Neuronal stem cell (in vitro differentiated cells): ENCODE measurements around the gene PDK2.
A peak's percentile ranks its signal among the peaks of the same experiment; 100 is the strongest.

Experiments
- DNase-seq: peaks from one replicate; pipeline ENCODE4 v3.0.0-alpha.2; 2013; ENCODE audit warnings: low spot score
- H2AFZ ChIP-seq: one replicate; pipeline ENCODE4 v1.6.1; 2013; ENCODE audit warnings: mild to moderate bottlenecking, low read length, inconsistent platforms
- H2AK5ac ChIP-seq: 2 replicates; pipeline ENCODE4 v1.6.1; 2013; ENCODE audit warnings: low read depth, mild to moderate bottlenecking, inconsistent platforms, low read length, moderate library complexity, mixed read lengths
- H2BK120ac ChIP-seq: 2 replicates; pipeline ENCODE4 v1.6.1; 2013; ENCODE audit warnings: low read depth, mild to moderate bottlenecking, inconsistent platforms, low read length, moderate library complexity, mixed read lengths
- H2BK12ac ChIP-seq: one replicate; pipeline ENCODE4 v1.6.1; 2013; ENCODE audit warnings: low read length, inconsistent platforms
- H2BK15ac ChIP-seq: 2 replicates; pipeline ENCODE4 v1.6.1; 2013; ENCODE audit warnings: mild to moderate bottlenecking, low read length, inconsistent platforms, mixed read lengths
- H2BK5ac ChIP-seq: one replicate; pipeline ENCODE4 v1.6.1; 2013; ENCODE audit warnings: inconsistent platforms, mild to moderate bottlenecking, low read length, moderate library complexity
- H3K14ac ChIP-seq: one replicate; pipeline ENCODE4 v1.6.1; 2013; ENCODE audit warnings: low read length, inconsistent platforms
- H3K18ac ChIP-seq: 2 replicates; pipeline ENCODE4 v1.6.1; 2013; ENCODE audit warnings: low read length, inconsistent platforms
- H3K23ac ChIP-seq: 2 replicates; pipeline ENCODE4 v1.6.1; 2013; ENCODE audit warnings: low read depth, mild to moderate bottlenecking, mixed read lengths, low read length, inconsistent platforms; ENCODE audit not compliant: poor library complexity
- H3K27ac ChIP-seq: replicated peaks from 3 replicates; pipeline ENCODE4 v1.5.1; 2013; ENCODE audit warnings: low read length, inconsistent platforms
- H3K27me3 ChIP-seq, 3 experiments: 2 replicates each; pipeline ENCODE4 v1.6.1; 2013; ENCODE audit warnings: low read length in 3 of 3, mild to moderate bottlenecking in 2 of 3, inconsistent platforms in 1 of 3, low read depth in 1 of 3, mixed read lengths in 1 of 3, moderate library complexity in 1 of 3; ENCODE audit not compliant: control insufficient read depth in 3 of 3, insufficient read depth in 3 of 3
- H3K36me3 ChIP-seq, 2 donors: replicated peaks in 1 of 2; 2 replicates each; pipeline ENCODE4 v1.6.1; 2013; ENCODE audit warnings: low read length in 2 of 2; ENCODE audit not compliant: control insufficient read depth in 2 of 2, insufficient read depth in 2 of 2
- H3K4ac ChIP-seq: 2 replicates; pipeline ENCODE4 v1.6.1; 2013; ENCODE audit warnings: inconsistent platforms, mild to moderate bottlenecking, low read length, moderate library complexity
- H3K4me1 ChIP-seq, 2 donors: 1 replicate in 1 of 2; 2 replicates in 1 of 2; pipeline ENCODE4 v1.6.1; 2013; ENCODE audit warnings: low read length in 2 of 2, low read depth in 1 of 2; ENCODE audit not compliant: control insufficient read depth in 2 of 2, insufficient read depth in 1 of 2
- H3K4me2 ChIP-seq: one replicate; pipeline ENCODE4 v1.6.1; 2013; ENCODE audit warnings: mild to moderate bottlenecking, low read length, inconsistent platforms; ENCODE audit not compliant: insufficient read depth, poor library complexity, severe bottlenecking
- H3K4me3 ChIP-seq, 2 donors: 2 replicates each; pipeline ENCODE4 v1.5.1; 2013; ENCODE audit warnings: low read length in 2 of 2, mild to moderate bottlenecking in 2 of 2, inconsistent platforms in 1 of 2, moderate library complexity in 1 of 2
- H3K79me1 ChIP-seq: one replicate; pipeline ENCODE4 v1.6.1; 2013; ENCODE audit warnings: low read depth, mild to moderate bottlenecking, inconsistent platforms, low read length, moderate library complexity
- H3K9ac ChIP-seq: one replicate; pipeline ENCODE4 v1.6.1; 2013; ENCODE audit warnings: mild to moderate bottlenecking, low read depth, low read length, inconsistent platforms; ENCODE audit not compliant: poor library complexity
- H3K9me3 ChIP-seq, 2 donors: replicated peaks in 1 of 2; 2 replicates each; pipeline versions ENCODE3 to v1.6.1; 2013; ENCODE audit warnings: low read length in 2 of 2, mild to moderate bottlenecking in 2 of 2, inconsistent platforms in 1 of 2, low read depth in 1 of 2, mixed read lengths in 1 of 2, moderate library complexity in 1 of 2; ENCODE audit not compliant: control insufficient read depth in 2 of 2, insufficient read depth in 1 of 2
- H4K8ac ChIP-seq: one replicate; pipeline ENCODE4 v1.6.1; 2013; ENCODE audit warnings: low read depth, mild to moderate bottlenecking, inconsistent platforms, low read length, moderate library complexity
- H4K91ac ChIP-seq: one replicate; pipeline ENCODE4 v1.6.1; 2013; ENCODE audit warnings: low read length, low read depth, mild to moderate bottlenecking, inconsistent platforms; ENCODE audit not compliant: poor library complexity
- WGBS, 2 donors: extraction: QIAGEN DNeasy Blood & Tissue Kit; methylation state at CpG; one replicate each; pipeline ENCODE4 v1.1.7; 2013; ENCODE audit warnings: missing lambda C conversion rate in 2 of 2, mixed read lengths in 1 of 2; ENCODE audit not compliant: insufficient read length in 2 of 2, insufficient replicate concordance in 1 of 2; ENCODE audit errors: extremely low coverage in 2 of 2; 5-methylcytosine and 5-hydroxymethylcytosine counted together

Gene PDK2

GRCh38 chr17:50133028-50133768, 38.0 kb downstream of the PDK2 start:
- no peak overlapping the region for H2BK120ac ChIP-seq
- no peak overlapping the region for H3K18ac ChIP-seq
- peaks cover 7 to 10% of the 10 kb centered on the region in 2 donors for H3K4me1 ChIP-seq
- H2BK12ac ChIP-seq, result no peak overlapping the region
- no peak overlapping the region for H2BK15ac ChIP-seq
- H2AFZ ChIP-seq, result no peak overlapping the region
- H3K9me3 ChIP-seq, result no peaks in the 10 kb centered on the region
- no peak overlapping the region for H4K91ac ChIP-seq
- no peaks in the 10 kb centered on the region for H3K79me1 ChIP-seq
- H3K27ac ChIP-seq, result no peak overlapping the region
- DNase-seq, result no peak
- H3K27me3 ChIP-seq, result no peaks in the 10 kb centered on the region
- no peak overlapping the region for H3K23ac ChIP-seq
- WGBS, 2 donors, result no CpG with 5 or more reads among the region's 7 CpGs
- no peak overlapping the region for H3K4me2 ChIP-seq
- no peak overlapping the region for H4K8ac ChIP-seq
- H2AK5ac ChIP-seq, result no peak overlapping the region
- H3K4me3 ChIP-seq, result no peak overlapping the region
- H3K4ac ChIP-seq, result no peak overlapping the region
- no peak overlapping the region for H2BK5ac ChIP-seq
- peak overlapping the region; percentile 53 for H3K9ac ChIP-seq
- H3K36me3 ChIP-seq, result peaks cover 15 to 46% of the 10 kb centered on the region in 2 donors
- no peak overlapping the region for H3K14ac ChIP-seq

DNA sequence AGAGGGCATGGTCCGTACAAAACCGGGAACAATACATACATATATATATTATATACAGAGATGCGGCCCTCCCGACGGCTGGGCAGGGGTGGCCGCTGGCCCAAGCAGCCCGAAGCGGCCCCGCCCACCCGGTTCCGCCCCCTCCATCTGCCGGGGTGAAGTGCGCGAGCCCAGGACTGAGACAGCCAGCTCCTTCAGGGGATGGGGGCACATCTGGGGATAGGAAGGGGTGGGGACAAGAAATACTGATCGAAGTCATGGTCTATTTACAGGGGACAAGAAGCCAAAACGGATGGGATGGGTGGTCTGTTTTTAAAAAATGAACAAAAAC, 38.6 kb downstream of the PDK2 start:
- Histone ChIP-seq H2BK120ac (no peak overlapping the region), H2BK15ac (no peak overlapping the region), H3K4me1 (peaks cover 7 to 8% of the 10 kb centered on the region in 2 donors), H3K36me3 (peaks cover 20 to 51% of the 10 kb centered on the region in 2 donors), H3K27ac (no peak overlapping the region), H3K27me3 (no peaks in the 10 kb centered on the region), H3K4ac (no peak overlapping the region), H2BK5ac (no peak overlapping the region), H3K18ac (no peak overlapping the region), H4K8ac (no peak overlapping the region), H3K9ac (no peak overlapping the region), H3K4me3 (no peak overlapping the region), H3K23ac (no peak overlapping the region), H3K14ac (no peak overlapping the region), H2AK5ac (no peak overlapping the region), H3K79me1 (no peaks in the 10 kb centered on the region), H3K9me3 (no peaks in the 10 kb centered on the region), H2AFZ (no peak overlapping the region), H2BK12ac (no peak overlapping the region), H4K91ac (no peak overlapping the region), H3K4me2 (no peak overlapping the region)
- no CpG with 5 or more reads among the region's 16 CpGs for WGBS, 2 donors
- DNase-seq, result no peak

- Histone ChIP-seq H3K4ac (no peak overlapping the region), H2AK5ac (no peak overlapping the region), H2AFZ (no peak overlapping the region), H3K14ac (no peak overlapping the region), H3K9ac (no peak overlapping the region), H3K4me1 (peaks cover 6 to 7% of the 10 kb centered on the region in 2 donors), H3K36me3 (peaks cover 27 to 58% of the 10 kb centered on the region in 2 donors), H2BK15ac (no peak overlapping the region), H4K91ac (no peak overlapping the region), H2BK12ac (no peak overlapping the region), H3K27me3 (no peaks in the 10 kb centered on the region), H3K4me3 (no peak overlapping the region), H2BK5ac (peak overlapping the region; percentile 14), H3K9me3 (peaks cover 0 to 2% of the 10 kb centered on the region in 2 donors), H3K27ac (no peak overlapping the region), H3K4me2 (no peak overlapping the region), H3K79me1 (peaks cover 2% of the 10 kb centered on the region), H2BK120ac (no peak overlapping the region), H3K23ac (no peak overlapping the region), H3K18ac (no peak overlapping the region), H4K8ac (no peak overlapping the region)
- WGBS, 2 donors, result no CpG with 5 or more reads among the region's 16 CpGs
- DNase-seq, result no peak
These were observed 39.3 kb downstream of the PDK2 start for GRCh38 chr17:50134206-50135110.
